HCT116 (cell line): Measurements from ENCODE around the gene ATP1A1. TPM values are rescaled to one million over a fixed set of nuclear protein-coding genes. Genes with fewer than 3 reads are reported as not detected.

Experiments
- ATAC-seq: fragments of 200-7000 bp; cut with Tn5 transposase; 2 replicates; pipeline ENCODE4 v1.9.1; 2020; ENCODE audit warnings: mild to moderate bottlenecking, moderate library complexity
- BruUV-seq: library from RNA; stranded (reverse); fragments of 400-500 nt; replicated peaks from 2 replicates; lab custom pipeline; 2021; lab: Mats Ljungman, UMichigan
- CTCF ChIA-PET: fragments of 300-600 bp; sonication (Branson Sonifier 250); formaldehyde crosslinking; loops from one replicate; lab custom pipeline; 2021; ENCODE audit warnings: antibody characterized with exemption; lab: Charles Lee
- POLR2A ChIA-PET: fragments of 300-600, 350-600 bp; sonication (Branson Sonifier 250); formaldehyde crosslinking; loops from one replicate; lab custom pipeline; 2021; ENCODE audit warnings: antibody characterized with exemption; lab: Charles Lee
- RAD21 ChIA-PET, 2 experiments: fragments of 300-600 bp; sonication (Branson Sonifier 250); formaldehyde crosslinking; loops; one replicate each; lab custom pipeline; 2023; ENCODE audit warnings: low total read pairs in 2 of 2; ENCODE audit not compliant: uncharacterized antibody in 2 of 2, unreplicated experiment in 2 of 2, low non-redundant PET in 1 of 2; lab: Charles Lee
- DNase-seq: peaks from one replicate; pipeline ENCODE4 v3.0.0-alpha.2; 2010; ENCODE audit warnings: low read depth, low spot score
- H2AFZ ChIP-seq: fragments of 200-600 bp; shearing (Covaris generic), sonication (generic); 2 replicates; pipeline ENCODE4 v1.6.1; 2017; ENCODE audit warnings: low read depth, mixed run types, mixed read lengths, antibody characterized with exemption, low read length; ENCODE audit not compliant: poor library complexity, severe bottlenecking
- H3K27ac ChIP-seq: 2 replicates; pipeline ENCODE4 v1.5.1; 2012; ENCODE audit warnings: low read depth, low read length
- H3K27me3 ChIP-seq: fragments of 200-600 bp; sonication (generic); 2 replicates; pipeline ENCODE4 v1.6.1; 2016; ENCODE audit warnings: mixed run types, low read length, mixed read lengths; ENCODE audit not compliant: insufficient read depth
- H3K36me3 ChIP-seq, 2 experiments: fragments of 200-500 bp in 1 of 2; fragments of 200-600 bp in 1 of 2; sonication (Bioruptor generic) in 1 of 2; sonication (generic) in 1 of 2; 2 replicates each; pipeline versions ENCODE4 v1.5.1 to v1.6.1; 2014 to 2016; ENCODE audit warnings: low read length in 2 of 2, inconsistent platforms in 1 of 2, mixed read lengths in 1 of 2, mixed run types in 1 of 2; ENCODE audit not compliant: insufficient read depth in 2 of 2, control insufficient read depth in 1 of 2
- H3K4me1 ChIP-seq, 2 experiments: fragments of 200-600 bp in 1 of 2; sonication (generic) in 1 of 2; 2 replicates each; pipeline versions ENCODE4 v1.5.1 to v1.6.1; 2012 to 2017; ENCODE audit warnings: low read length in 2 of 2, inconsistent platforms in 1 of 2, mild to moderate bottlenecking in 1 of 2, mixed read lengths in 1 of 2, mixed run types in 1 of 2, moderate library complexity in 1 of 2; ENCODE audit not compliant: insufficient read depth in 2 of 2, control insufficient read depth in 1 of 2
- H3K4me2 ChIP-seq: fragments of 200-600 bp; sonication (generic); 2 replicates; pipeline ENCODE4 v1.6.1; 2017; ENCODE audit warnings: mixed run types, low read length, mixed read lengths
- H3K4me3 ChIP-seq, 2 experiments: fragments of 200-600 bp in 1 of 2; sonication (generic) in 1 of 2; replicated peaks in 1 of 2; 2 replicates each; pipeline ENCODE4 v1.5.1; 2011 to 2016; ENCODE audit warnings: low read length in 2 of 2, control low read depth in 1 of 2, low read depth in 1 of 2, mild to moderate bottlenecking in 1 of 2, mixed read lengths in 1 of 2, mixed run types in 1 of 2
- H3K79me2 ChIP-seq: fragments of 200-600 bp; sonication (generic); 2 replicates; pipeline ENCODE4 v1.6.1; 2017; ENCODE audit warnings: mild to moderate bottlenecking, mixed run types, low read length, moderate library complexity, mixed read lengths; ENCODE audit not compliant: insufficient read depth
- H3K9ac ChIP-seq: fragments of 200-600 bp; sonication (generic); 2 replicates; pipeline ENCODE4 v1.6.1; 2016; ENCODE audit warnings: low read length, mixed read lengths
- H3K9me2 ChIP-seq: fragments of 200-600 bp; sonication (generic), shearing (Covaris generic); 2 replicates; pipeline ENCODE4 v1.6.1; 2017; ENCODE audit warnings: mixed run types, mild to moderate bottlenecking, moderate library complexity; ENCODE audit not compliant: insufficient read depth
- H3K9me3 ChIP-seq, 2 experiments: fragments of 200-500 bp in 1 of 2; fragments of 200-600 bp in 1 of 2; sonication (Bioruptor generic) in 1 of 2; sonication (generic) in 1 of 2; 2 replicates each; pipeline ENCODE4 v1.6.1; 2014 to 2017; ENCODE audit warnings: low read length in 2 of 2, mixed read lengths in 2 of 2, inconsistent platforms in 1 of 2, low read depth in 1 of 2, mild to moderate bottlenecking in 1 of 2, mixed run types in 1 of 2, moderate library complexity in 1 of 2; ENCODE audit not compliant: control insufficient read depth in 1 of 2, insufficient read depth in 1 of 2
- H4K20me1 ChIP-seq: fragments of 200-600 bp; sonication (generic), shearing (Covaris generic); 2 replicates; pipeline ENCODE4 v1.6.1; 2017; ENCODE audit warnings: mixed run types, mild to moderate bottlenecking, moderate library complexity; ENCODE audit not compliant: insufficient read depth
- ATF3 ChIP-seq: IDR thresholded peaks from 2 replicates; pipeline ENCODE4 v1.6.1; 2012
- CBX3 ChIP-seq: IDR thresholded peaks from 2 replicates; pipeline ENCODE4 v1.6.1; 2012; ENCODE audit warnings: low read depth
- CTCF ChIP-seq, 3 experiments: fragments of 200-600 bp in 1 of 3; sonication (generic) in 1 of 3; IDR thresholded peaks in 2 of 3; conservative IDR thresholded peaks in 1 of 3; 2 replicates each; pipeline ENCODE4 v1.5.1; 2012 to 2017; ENCODE audit warnings: low read depth in 2 of 3, low read length in 2 of 3, antibody characterized with exemption in 1 of 3, borderline replicate concordance in 1 of 3, control low read depth in 1 of 3, mild to moderate bottlenecking in 1 of 3, mixed read lengths in 1 of 3, mixed run types in 1 of 3, moderate library complexity in 1 of 3; ENCODE audit not compliant: insufficient read depth in 1 of 3
- EGR1 ChIP-seq: IDR thresholded peaks from 2 replicates; pipeline ENCODE4 v1.6.1; 2012; ENCODE audit warnings: low read depth
- ELF1 ChIP-seq: IDR thresholded peaks from 2 replicates; pipeline ENCODE4 v1.6.1; 2012; ENCODE audit warnings: low read depth, borderline replicate concordance
- EZH2 ChIP-seq: fragments of 200-600 bp; sonication (generic); IDR thresholded peaks from 2 replicates; pipeline ENCODE4 v1.6.1; 2017; ENCODE audit warnings: antibody characterized with exemption, mixed run types
- EZH2phosphoT487 ChIP-seq: fragments of 200-600 bp; IDR thresholded peaks from 2 replicates; pipeline ENCODE4 v1.6.1; 2018; ENCODE audit warnings: antibody characterized with exemption, borderline replicate concordance
- FOSL1 ChIP-seq: IDR thresholded peaks from 2 replicates; pipeline ENCODE4 v1.6.1; 2012; ENCODE audit warnings: low read depth
- JUND ChIP-seq: IDR thresholded peaks from 2 replicates; pipeline ENCODE4 v1.6.1; 2012
- MAX ChIP-seq: IDR thresholded peaks from 2 replicates; pipeline ENCODE4 v1.6.1; 2012
- POLR2A ChIP-seq: IDR thresholded peaks from 2 replicates; pipeline ENCODE4 v1.7.0; 2011; ENCODE audit warnings: borderline replicate concordance; ENCODE audit not compliant: insufficient read depth, insufficient read length; ENCODE audit errors: extremely low read depth
- POLR2AphosphoS5 ChIP-seq: IDR thresholded peaks from 2 replicates; pipeline ENCODE4 v1.6.1; 2011; ENCODE audit warnings: mild to moderate bottlenecking, low read depth, low read length, moderate library complexity
- REST ChIP-seq: IDR thresholded peaks from 2 replicates; pipeline ENCODE4 v1.6.1; 2012; ENCODE audit warnings: low read depth
- TCF7L2 ChIP-seq: IDR thresholded peaks from 2 replicates; pipeline ENCODE4 v1.7.0; 2011; ENCODE audit warnings: borderline replicate concordance, inconsistent platforms; ENCODE audit not compliant: insufficient read depth, insufficient read length; ENCODE audit errors: extremely low read depth
- YY1 ChIP-seq: IDR thresholded peaks from 2 replicates; pipeline ENCODE4 v1.6.1; 2011; ENCODE audit warnings: low read length, low read depth, moderate library complexity, mild to moderate bottlenecking; ENCODE audit not compliant: insufficient replicate concordance; ENCODE audit errors: extremely low read depth
- ZBTB33 ChIP-seq: IDR thresholded peaks from 2 replicates; pipeline ENCODE4 v1.6.1; 2011; ENCODE audit warnings: mild to moderate bottlenecking, low read length, moderate library complexity; ENCODE audit not compliant: insufficient replicate concordance; ENCODE audit errors: extremely low read depth
- ZFX ChIP-seq: fragments of 450-650 bp; IDR thresholded peaks from 2 replicates; pipeline ENCODE4 v1.6.1; 2017
- ZNF274 ChIP-seq: fragments of 200-500 bp; sonication (Bioruptor generic); IDR thresholded peaks from 2 replicates; pipeline ENCODE4 v1.6.1; 2014; ENCODE audit warnings: mild to moderate bottlenecking, low read depth, low read length, inconsistent platforms
- intact Hi-C: fragments of 100-400 bp; cut with micrococcal nuclease; formaldehyde crosslinking; loops from 2 replicates; pipeline ENCODE4 v1.10.0; 2022
- total RNA-seq: library from RNA; stranded (reverse); gene quantifications from one replicate; pipeline ENCODE4 v1.2.1, GENCODE V29; 2021; ENCODE audit not compliant: unreplicated experiment

The ATP1A1 gene
- total RNA-seq, 1 experiment from 2014 or later = 290 TPM

- no peaks in the 10 kb centered on the region for H3K9me3 ChIP-seq
- intact Hi-C loops = no loop called here
- CTCF ChIA-PET = no interaction called here
- H3K4me1 ChIP-seq = no peaks in the 10 kb centered on the region
- no peak overlapping the region for H3K4me3 ChIP-seq
- no peak overlapping the region for H3K27ac ChIP-seq
- DNase-seq = no peak
- no TSS peak for BruUV-seq
- ATAC-seq = no peak
- H3K27me3 ChIP-seq = no peaks in the 10 kb centered on the region
- no peak for TF ChIP-seq ZFX
- no peak for TF ChIP-seq ZNF274
- no peak for TF ChIP-seq TCF7L2
- TF ChIP-seq POLR2AphosphoS5 = no peak
- TF ChIP-seq EZH2 = no peak
- no peak for TF ChIP-seq CBX3
- no peak for TF ChIP-seq ZBTB33
- TF ChIP-seq EGR1 = no peak
- no peak for TF ChIP-seq MAX
- TF ChIP-seq POLR2A = no peak
- no peak for TF ChIP-seq REST
- TF ChIP-seq FOSL1 = no peak
- no peak for TF ChIP-seq EZH2phosphoT487
- no peak for TF ChIP-seq JUND
- TF ChIP-seq ATF3 = no peak
- no peak for TF ChIP-seq CTCF (IDR thresholded peaks at IDR 0.05 in 2 of 3, conservative IDR thresholded peaks at IDR 0.05 in 1 of 3; ENCODE audit: borderline replicate concordance in 1 of 3, insufficient read depth in 1 of 3, low read depth in 2 of 3, low read length in 2 of 3)
- TF ChIP-seq ELF1 = no peak
- TF ChIP-seq YY1 = no peak
- RAD21 ChIA-PET = no interaction called here
- no peaks in the 10 kb centered on the region; the same call in 1 of the 2 replicates for H3K79me2 ChIP-seq
- no peak overlapping the region for H3K9ac ChIP-seq
- H3K9me2 ChIP-seq = no peaks in the 10 kb centered on the region
- H3K36me3 ChIP-seq = peaks cover 76 to 85% of the 10 kb centered on the region in 2 experiments
- H3K4me2 ChIP-seq = no peak overlapping the region
- no peaks in the 10 kb centered on the region for H4K20me1 ChIP-seq
- POLR2A ChIA-PET = no interaction called here
- H2AFZ ChIP-seq = no peak overlapping the region
These were observed 20.7 kb downstream of the ATP1A1 start for GRCh38 chr1:116393792-116394191.
